ENCODE data around the gene CDH20.

DNA sequence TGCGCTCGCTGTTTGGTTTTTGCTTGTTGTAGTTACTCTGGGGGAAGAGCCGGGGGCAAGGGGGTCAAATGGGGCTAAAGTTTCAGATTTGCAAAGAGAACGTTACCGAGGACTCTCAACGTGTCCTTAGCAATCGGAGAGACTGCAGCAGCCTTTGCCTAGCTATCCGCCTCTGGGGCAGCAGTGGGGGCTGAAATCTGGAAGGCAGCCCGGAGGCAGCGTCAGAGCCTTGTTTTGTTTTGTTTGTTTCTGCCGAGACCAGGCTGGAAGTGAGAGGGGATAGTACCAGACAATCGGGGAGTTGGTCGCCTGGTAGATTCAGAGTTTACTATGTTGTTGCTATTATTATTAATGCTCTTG is 1.2 kb downstream of the CDH20 start:
- TF ChIP-seq, protein P1, sequence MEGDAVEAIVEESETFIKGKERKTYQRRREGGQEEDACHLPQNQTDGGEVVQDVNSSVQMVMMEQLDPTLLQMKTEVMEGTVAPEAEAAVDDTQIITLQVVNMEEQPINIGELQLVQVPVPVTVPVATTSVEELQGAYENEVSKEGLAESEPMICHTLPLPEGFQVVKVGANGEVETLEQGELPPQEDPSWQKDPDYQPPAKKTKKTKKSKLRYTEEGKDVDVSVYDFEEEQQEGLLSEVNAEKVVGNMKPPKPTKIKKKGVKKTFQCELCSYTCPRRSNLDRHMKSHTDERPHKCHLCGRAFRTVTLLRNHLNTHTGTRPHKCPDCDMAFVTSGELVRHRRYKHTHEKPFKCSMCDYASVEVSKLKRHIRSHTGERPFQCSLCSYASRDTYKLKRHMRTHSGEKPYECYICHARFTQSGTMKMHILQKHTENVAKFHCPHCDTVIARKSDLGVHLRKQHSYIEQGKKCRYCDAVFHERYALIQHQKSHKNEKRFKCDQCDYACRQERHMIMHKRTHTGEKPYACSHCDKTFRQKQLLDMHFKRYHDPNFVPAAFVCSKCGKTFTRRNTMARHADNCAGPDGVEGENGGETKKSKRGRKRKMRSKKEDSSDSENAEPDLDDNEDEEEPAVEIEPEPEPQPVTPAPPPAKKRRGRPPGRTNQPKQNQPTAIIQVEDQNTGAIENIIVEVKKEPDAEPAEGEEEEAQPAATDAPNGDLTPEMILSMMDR (IDR thresholded peaks at IDR 0.05 in 2 of 3, conservative IDR thresholded peaks at IDR 0.05 in 1 of 3; ENCODE audit: borderline replicate concordance in 1 of 3, insufficient read depth in 1 of 3, low read depth in 2 of 3, low read length in 2 of 3) = no peak
- no peak for TF ChIP-seq EZH2phosphoT487 (IDR thresholded peaks at IDR 0.05; ENCODE audit: borderline replicate concordance)
- TF ChIP-seq, protein P2, sequence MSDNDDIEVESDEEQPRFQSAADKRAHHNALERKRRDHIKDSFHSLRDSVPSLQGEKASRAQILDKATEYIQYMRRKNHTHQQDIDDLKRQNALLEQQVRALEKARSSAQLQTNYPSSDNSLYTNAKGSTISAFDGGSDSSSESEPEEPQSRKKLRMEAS (IDR thresholded peaks at IDR 0.05) = no peak
- TF ChIP-seq POLR2AphosphoS5 (IDR thresholded peaks at IDR 0.05; ENCODE audit: low read depth, low read length) = no peak
- TF ChIP-seq, protein P3, sequence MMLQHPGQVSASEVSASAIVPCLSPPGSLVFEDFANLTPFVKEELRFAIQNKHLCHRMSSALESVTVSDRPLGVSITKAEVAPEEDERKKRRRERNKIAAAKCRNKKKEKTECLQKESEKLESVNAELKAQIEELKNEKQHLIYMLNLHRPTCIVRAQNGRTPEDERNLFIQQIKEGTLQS (IDR thresholded peaks at IDR 0.05) = no peak
- TF ChIP-seq, protein P4, sequence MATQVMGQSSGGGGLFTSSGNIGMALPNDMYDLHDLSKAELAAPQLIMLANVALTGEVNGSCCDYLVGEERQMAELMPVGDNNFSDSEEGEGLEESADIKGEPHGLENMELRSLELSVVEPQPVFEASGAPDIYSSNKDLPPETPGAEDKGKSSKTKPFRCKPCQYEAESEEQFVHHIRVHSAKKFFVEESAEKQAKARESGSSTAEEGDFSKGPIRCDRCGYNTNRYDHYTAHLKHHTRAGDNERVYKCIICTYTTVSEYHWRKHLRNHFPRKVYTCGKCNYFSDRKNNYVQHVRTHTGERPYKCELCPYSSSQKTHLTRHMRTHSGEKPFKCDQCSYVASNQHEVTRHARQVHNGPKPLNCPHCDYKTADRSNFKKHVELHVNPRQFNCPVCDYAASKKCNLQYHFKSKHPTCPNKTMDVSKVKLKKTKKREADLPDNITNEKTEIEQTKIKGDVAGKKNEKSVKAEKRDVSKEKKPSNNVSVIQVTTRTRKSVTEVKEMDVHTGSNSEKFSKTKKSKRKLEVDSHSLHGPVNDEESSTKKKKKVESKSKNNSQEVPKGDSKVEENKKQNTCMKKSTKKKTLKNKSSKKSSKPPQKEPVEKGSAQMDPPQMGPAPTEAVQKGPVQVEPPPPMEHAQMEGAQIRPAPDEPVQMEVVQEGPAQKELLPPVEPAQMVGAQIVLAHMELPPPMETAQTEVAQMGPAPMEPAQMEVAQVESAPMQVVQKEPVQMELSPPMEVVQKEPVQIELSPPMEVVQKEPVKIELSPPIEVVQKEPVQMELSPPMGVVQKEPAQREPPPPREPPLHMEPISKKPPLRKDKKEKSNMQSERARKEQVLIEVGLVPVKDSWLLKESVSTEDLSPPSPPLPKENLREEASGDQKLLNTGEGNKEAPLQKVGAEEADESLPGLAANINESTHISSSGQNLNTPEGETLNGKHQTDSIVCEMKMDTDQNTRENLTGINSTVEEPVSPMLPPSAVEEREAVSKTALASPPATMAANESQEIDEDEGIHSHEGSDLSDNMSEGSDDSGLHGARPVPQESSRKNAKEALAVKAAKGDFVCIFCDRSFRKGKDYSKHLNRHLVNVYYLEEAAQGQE (IDR thresholded peaks at IDR 0.05; ENCODE audit: low read depth) = no peak
- no peak for TF ChIP-seq POLR2A (IDR thresholded peaks at IDR 0.05; ENCODE audit: borderline replicate concordance, extremely low read depth, insufficient read depth, insufficient read length)
- TF ChIP-seq ZFX (IDR thresholded peaks at IDR 0.05) = no peak
